Caco-2 (cell line): ENCODE results near the gene PTPRN2. TPM values are rescaled to one million over a fixed set of nuclear protein-coding genes. Genes with fewer than 3 reads are reported as not detected.
"Not testable (repeated sequence)": the region's sequence is repeated elsewhere in the genome, so short reads cannot be mapped to it uniquely, and the experiment has no call there.

Source experiments
- BruUV-seq: library from RNA; stranded (reverse); fragments of 400-500 nt; replicated peaks from 2 replicates; lab custom pipeline; 2021; lab: Mats Ljungman, UMichigan
- CTCF ChIA-PET: fragments of 300-600 bp; sonication (Branson Sonifier 250); formaldehyde crosslinking; loops from one replicate; lab custom pipeline; 2022; ENCODE audit warnings: antibody characterized with exemption; lab: Charles Lee
- POLR2A ChIA-PET: fragments of 300-600 bp; sonication (Branson Sonifier 250); formaldehyde crosslinking; loops from one replicate; lab custom pipeline; 2022; ENCODE audit warnings: antibody characterized with exemption; lab: Charles Lee
- DNase-seq, 2 experiments: peaks; one replicate each; pipeline versions ENCODE4 v3.0.0 to v3.0.0-alpha.2; 2020 to 2022
- H3K27me3 ChIP-seq: replicated peaks from 2 replicates; pipeline ENCODE4 v1.6.0; 2011; ENCODE audit warnings: low read length; ENCODE audit not compliant: control insufficient read depth, insufficient read depth
- H3K36me3 ChIP-seq: 2 replicates; pipeline ENCODE4 v1.5.1; 2011; ENCODE audit warnings: low read length; ENCODE audit not compliant: control insufficient read depth, insufficient read depth
- H3K4me1 ChIP-seq: fragments of 250-450 bp; sonication (Bioruptor Pico); 2 replicates; pipeline ENCODE4 v1.5.1; 2020; ENCODE audit warnings: mild to moderate bottlenecking
- H3K4me3 ChIP-seq: 2 replicates; pipeline ENCODE4 v1.5.1; 2011; ENCODE audit warnings: low read depth, mild to moderate bottlenecking, control low read depth, low read length
- H3K9me3 ChIP-seq: fragments of 250-450 bp; sonication (Bioruptor Pico); 2 replicates; pipeline ENCODE4 v1.5.1; 2020; ENCODE audit warnings: mild to moderate bottlenecking, moderate library complexity
- H3K27ac Mint-ChIP-seq: one replicate; pipeline ENCODE4 v1.8.0; 2022; ENCODE audit warnings: mixed read lengths; ENCODE audit not compliant: unreplicated experiment
- H3K27me3 Mint-ChIP-seq: one replicate; pipeline ENCODE4 v1.8.0; 2022; ENCODE audit warnings: mixed read lengths; ENCODE audit not compliant: insufficient read depth, unreplicated experiment
- H3K36me3 Mint-ChIP-seq: one replicate; pipeline ENCODE4 v1.8.0; 2022; ENCODE audit warnings: mild to moderate bottlenecking, mixed read lengths; ENCODE audit not compliant: insufficient read depth, unreplicated experiment
- H3K4me1 Mint-ChIP-seq: one replicate; pipeline ENCODE4 v1.8.0; 2022; ENCODE audit warnings: low read depth, mixed read lengths; ENCODE audit not compliant: unreplicated experiment
- H3K4me3 Mint-ChIP-seq: one replicate; pipeline ENCODE4 v1.8.0; 2022; ENCODE audit warnings: mild to moderate bottlenecking, moderate library complexity, mixed read lengths; ENCODE audit not compliant: unreplicated experiment
- H3K9me3 Mint-ChIP-seq: one replicate; pipeline ENCODE4 v1.8.0; 2022; ENCODE audit warnings: mixed read lengths; ENCODE audit not compliant: unreplicated experiment
- intact Hi-C: fragments of 100-400 bp; cut with micrococcal nuclease; formaldehyde crosslinking; loops from one replicate; pipeline ENCODE4 v1.10.0; 2022; ENCODE audit not compliant: unreplicated experiment
- total RNA-seq: library from RNA; stranded (reverse); gene quantifications from 2 replicates; pipeline ENCODE4 v1.2.3, GENCODE V29; 2022
- TF ChIP-seq, protein P1 (sequence below), 2 experiments: fragments of 200-600 bp in 1 of 2; IDR thresholded peaks; 1 replicate in 1 of 2; 2 replicates in 1 of 2; pipeline versions ENCODE4 v1.5.1 to v1.8.0; 2011 to 2022; ENCODE audit warnings: antibody characterized with exemption in 1 of 2, control low read depth in 1 of 2, inconsistent platforms in 1 of 2, low read depth in 1 of 2, low read length in 1 of 2, mild to moderate bottlenecking in 1 of 2, moderate library complexity in 1 of 2; ENCODE audit not compliant: insufficient read depth in 1 of 2, severe bottlenecking in 1 of 2, unreplicated experiment in 1 of 2

The PTPRN2 gene
- total RNA-seq, 1 experiment from 2014 or later: 1.4 TPM

DNA sequence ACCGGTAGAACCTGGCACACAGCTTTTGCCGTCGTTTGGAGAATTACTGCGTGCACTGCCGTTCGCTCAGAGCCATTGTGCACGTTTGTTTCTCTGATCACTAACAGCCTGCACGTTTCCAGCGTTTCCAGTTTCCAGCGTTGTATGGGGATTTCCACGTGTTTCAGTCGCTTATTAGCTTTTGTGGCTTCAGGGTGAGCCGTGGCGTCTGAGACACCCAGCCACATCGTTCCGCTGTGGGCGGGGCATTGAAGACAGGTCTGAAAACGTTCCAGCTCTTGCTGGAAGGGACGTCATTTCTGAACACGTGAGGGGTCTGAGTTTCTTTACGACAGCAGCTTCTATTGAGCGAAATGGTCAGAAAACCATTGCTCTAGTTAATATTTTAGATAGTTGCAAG is 1086.0 kb downstream of the PTPRN2 start:
- Mint-ChIP-seq H3K27me3 (peaks cover under 1% of the 10 kb centered on the region), H3K27ac (no peak overlapping the region), H3K4me3 (no peak overlapping the region), H3K36me3 (no peaks in the 10 kb centered on the region), H3K4me1 (no peaks in the 10 kb centered on the region), H3K9me3 (no peaks in the 10 kb centered on the region)
- Histone ChIP-seq H3K9me3 (peaks cover 10% of the 10 kb centered on the region), H3K36me3 (no peaks in the 10 kb centered on the region), H3K4me1 (no peaks in the 10 kb centered on the region), H3K4me3 (no peak overlapping the region), H3K27me3 (no peaks in the 10 kb centered on the region)
- BruUV-seq: no TSS peak
- ChIA-PET POLR2A (no interaction called here), CTCF (no interaction called here)
- TF ChIP-seq, protein P1, sequence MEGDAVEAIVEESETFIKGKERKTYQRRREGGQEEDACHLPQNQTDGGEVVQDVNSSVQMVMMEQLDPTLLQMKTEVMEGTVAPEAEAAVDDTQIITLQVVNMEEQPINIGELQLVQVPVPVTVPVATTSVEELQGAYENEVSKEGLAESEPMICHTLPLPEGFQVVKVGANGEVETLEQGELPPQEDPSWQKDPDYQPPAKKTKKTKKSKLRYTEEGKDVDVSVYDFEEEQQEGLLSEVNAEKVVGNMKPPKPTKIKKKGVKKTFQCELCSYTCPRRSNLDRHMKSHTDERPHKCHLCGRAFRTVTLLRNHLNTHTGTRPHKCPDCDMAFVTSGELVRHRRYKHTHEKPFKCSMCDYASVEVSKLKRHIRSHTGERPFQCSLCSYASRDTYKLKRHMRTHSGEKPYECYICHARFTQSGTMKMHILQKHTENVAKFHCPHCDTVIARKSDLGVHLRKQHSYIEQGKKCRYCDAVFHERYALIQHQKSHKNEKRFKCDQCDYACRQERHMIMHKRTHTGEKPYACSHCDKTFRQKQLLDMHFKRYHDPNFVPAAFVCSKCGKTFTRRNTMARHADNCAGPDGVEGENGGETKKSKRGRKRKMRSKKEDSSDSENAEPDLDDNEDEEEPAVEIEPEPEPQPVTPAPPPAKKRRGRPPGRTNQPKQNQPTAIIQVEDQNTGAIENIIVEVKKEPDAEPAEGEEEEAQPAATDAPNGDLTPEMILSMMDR (IDR thresholded peaks at IDR 0.05; ENCODE audit: insufficient read depth in 1 of 2, low read depth in 1 of 2, low read length in 1 of 2, severe bottlenecking in 1 of 2, unreplicated experiment in 1 of 2): no peak
- intact Hi-C loops: no loop called here
- no peak for DNase-seq

DNA sequence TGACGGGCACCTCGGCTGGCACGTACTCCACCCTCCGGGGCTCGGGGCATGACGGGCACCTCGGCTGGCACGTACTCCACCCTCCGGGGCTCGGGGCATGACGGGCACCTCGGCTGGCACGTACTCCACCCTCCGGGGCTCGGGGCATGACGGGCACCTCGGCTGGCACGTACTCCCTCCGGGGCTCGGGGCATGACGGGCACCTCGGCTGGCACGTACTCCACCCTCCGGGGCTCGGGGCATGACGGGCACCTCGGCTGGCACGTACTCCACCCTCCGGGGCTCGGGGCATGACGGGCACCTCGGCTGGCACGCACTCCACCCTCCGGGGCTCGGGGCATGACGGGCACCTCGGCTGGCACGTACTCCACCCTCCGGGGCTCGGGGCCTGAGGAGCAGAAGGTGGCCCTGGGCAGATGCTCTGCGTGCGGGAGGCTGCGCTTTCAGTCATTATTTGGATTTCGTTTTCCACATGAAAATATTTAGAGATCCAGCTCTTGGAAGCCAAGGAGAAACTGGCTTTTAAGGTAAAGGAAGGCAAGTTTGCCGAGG is 1086.6 kb downstream of the PTPRN2 start:
- H3K4me1 Mint-ChIP-seq, H3K27me3 ChIP-seq, CTCF ChIA-PET, H3K36me3 ChIP-seq, H3K4me1 ChIP-seq, H3K4me3 ChIP-seq, H3K27ac Mint-ChIP-seq, intact Hi-C loops, H3K27me3 Mint-ChIP-seq, H3K9me3 Mint-ChIP-seq, H3K4me3 Mint-ChIP-seq, DNase-seq, BruUV-seq, H3K36me3 Mint-ChIP-seq, H3K9me3 ChIP-seq, POLR2A ChIA-PET: not testable (repeated sequence)

DNA sequence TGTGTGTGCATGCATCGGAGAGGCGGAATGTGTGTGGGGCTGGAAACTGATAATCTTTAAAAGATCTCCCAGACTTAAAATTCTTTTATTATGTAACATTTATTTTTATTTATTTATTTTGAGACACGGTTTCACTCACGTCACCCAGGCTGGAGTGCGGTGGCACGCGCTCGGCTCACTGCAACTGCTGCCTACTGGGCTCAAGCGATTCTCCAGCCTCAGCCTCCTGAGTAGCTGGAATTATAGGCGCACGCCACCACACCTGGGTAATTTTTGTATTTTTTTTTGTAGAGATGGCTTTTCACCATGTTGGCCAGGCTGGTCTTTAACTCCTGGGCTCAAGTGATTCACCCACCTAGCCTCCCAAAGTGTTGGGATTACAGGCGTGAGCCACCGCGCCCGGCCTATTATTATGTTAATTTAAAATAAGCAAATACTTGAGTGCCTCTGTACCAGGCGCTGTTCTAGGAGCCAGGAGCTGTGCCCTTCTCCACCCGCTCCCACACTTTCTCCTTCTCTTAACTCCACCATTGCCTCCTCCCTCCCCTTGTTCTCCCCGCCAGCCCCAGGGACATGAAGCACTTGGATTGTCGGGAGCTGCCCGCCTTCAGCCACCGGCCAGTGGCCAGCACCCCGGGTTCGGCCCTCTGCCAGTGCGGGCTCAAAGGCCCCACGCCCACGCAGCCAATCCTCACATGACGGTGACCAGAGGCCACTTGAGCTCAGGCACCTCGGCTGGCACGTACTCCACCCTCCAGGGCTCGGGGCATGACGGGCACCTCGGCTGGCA is 1087.3 kb downstream of the PTPRN2 start:
- Histone ChIP-seq H3K4me1 (no peaks in the 10 kb centered on the region), H3K27me3 (no peaks in the 10 kb centered on the region), H3K4me3 (no peak overlapping the region), H3K9me3 (peaks cover 3% of the 10 kb centered on the region), H3K36me3 (no peaks in the 10 kb centered on the region)
- POLR2A ChIA-PET: no interaction called here
- intact Hi-C loops: no loop called here
- TF ChIP-seq, protein P1 (IDR thresholded peaks at IDR 0.05; ENCODE audit: insufficient read depth in 1 of 2, low read depth in 1 of 2, low read length in 1 of 2, severe bottlenecking in 1 of 2, unreplicated experiment in 1 of 2): no peak
- Mint-ChIP-seq H3K27ac (no peak overlapping the region), H3K9me3 (no peaks in the 10 kb centered on the region), H3K27me3 (no peaks in the 10 kb centered on the region), H3K4me1 (no peaks in the 10 kb centered on the region), H3K4me3 (no peak overlapping the region), H3K36me3 (no peaks in the 10 kb centered on the region)
- BruUV-seq: no TSS peak
- no peak for DNase-seq
- CTCF ChIA-PET: no interaction called here
